ENCODE data around the gene SCRN3.

Gene SCRN3

GRCh38 chr2:174428214-174428613 lies 32.7 kb downstream of the SCRN3 start:
- no peak for TF ChIP-seq CTCF (IDR thresholded peaks at IDR 0.05; ENCODE audit: insufficient read depth, low read length, poor library complexity, severe bottlenecking)
- DNase-seq (ENCODE audit: extremely low read depth, insufficient read length) = no peak
- no peaks in the 10 kb centered on the region for H3K27me3 ChIP-seq (replicated peaks; ENCODE audit: control insufficient read depth, insufficient read depth, low read length)
- H3K36me3 ChIP-seq (ENCODE audit: control insufficient read depth, insufficient read depth, low read length) = no peaks in the 10 kb centered on the region
- H3K4me3 ChIP-seq (replicated peaks; ENCODE audit: low read depth, low read length) = no peak overlapping the region

- TF ChIP-seq CTCF (IDR thresholded peaks at IDR 0.05; ENCODE audit: insufficient read depth, low read length, poor library complexity, severe bottlenecking) = no peak
- Histone ChIP-seq H3K27me3 (replicated peaks; ENCODE audit: control insufficient read depth, insufficient read depth, low read length) (no peaks in the 10 kb centered on the region), H3K4me3 (replicated peaks; ENCODE audit: low read depth, low read length) (no peak overlapping the region), H3K36me3 (ENCODE audit: control insufficient read depth, insufficient read depth, low read length) (no peaks in the 10 kb centered on the region)
- DNase-seq (ENCODE audit: extremely low read depth, insufficient read length) = no peak
These were observed 34.5 kb downstream of the SCRN3 start for GRCh38 chr2:174430066-174430465.

- Histone ChIP-seq H3K27me3 (replicated peaks; ENCODE audit: control insufficient read depth, insufficient read depth, low read length) (no peaks in the 10 kb centered on the region), H3K36me3 (ENCODE audit: control insufficient read depth, insufficient read depth, low read length) (no peaks in the 10 kb centered on the region), H3K4me3 (replicated peaks; ENCODE audit: low read depth, low read length) (no peak overlapping the region)
- no peak for DNase-seq (ENCODE audit: extremely low read depth, insufficient read length)
- no peak for TF ChIP-seq CTCF (IDR thresholded peaks at IDR 0.05; ENCODE audit: insufficient read depth, low read length, poor library complexity, severe bottlenecking)
These were observed 36.4 kb downstream of the SCRN3 start for GRCh38 chr2:174431902-174432301.

- Histone ChIP-seq H3K36me3 (ENCODE audit: control insufficient read depth, insufficient read depth, low read length) (no peaks in the 10 kb centered on the region), H3K27me3 (replicated peaks; ENCODE audit: control insufficient read depth, insufficient read depth, low read length) (no peaks in the 10 kb centered on the region), H3K4me3 (replicated peaks; ENCODE audit: low read depth, low read length) (no peak overlapping the region)
- TF ChIP-seq CTCF (IDR thresholded peaks at IDR 0.05; ENCODE audit: insufficient read depth, low read length, poor library complexity, severe bottlenecking) = no peak
- no peak for DNase-seq (ENCODE audit: extremely low read depth, insufficient read length)
These were observed 40.8 kb downstream of the SCRN3 start for GRCh38 chr2:174436351-174436750.

GRCh38 chr2:174438146-174438886 lies 42.8 kb downstream of the SCRN3 start:
- Histone ChIP-seq H3K4me3 (replicated peaks; ENCODE audit: low read depth, low read length) (no peak overlapping the region), H3K27me3 (replicated peaks; ENCODE audit: control insufficient read depth, insufficient read depth, low read length) (no peaks in the 10 kb centered on the region), H3K36me3 (ENCODE audit: control insufficient read depth, insufficient read depth, low read length) (no peaks in the 10 kb centered on the region)
- DNase-seq (ENCODE audit: extremely low read depth, insufficient read length) = no peak
- no peak for TF ChIP-seq CTCF (IDR thresholded peaks at IDR 0.05; ENCODE audit: insufficient read depth, low read length, poor library complexity, severe bottlenecking)

GRCh38 chr2:174439323-174439722 lies 43.8 kb downstream of the SCRN3 start:
- no peak for TF ChIP-seq CTCF (IDR thresholded peaks at IDR 0.05; ENCODE audit: insufficient read depth, low read length, poor library complexity, severe bottlenecking)
- H3K27me3 ChIP-seq (replicated peaks; ENCODE audit: control insufficient read depth, insufficient read depth, low read length) = no peaks in the 10 kb centered on the region
- no peak for DNase-seq (ENCODE audit: extremely low read depth, insufficient read length)
- no peak overlapping the region for H3K4me3 ChIP-seq (replicated peaks; ENCODE audit: low read depth, low read length)
- no peaks in the 10 kb centered on the region for H3K36me3 ChIP-seq (ENCODE audit: control insufficient read depth, insufficient read depth, low read length)

Data from GM06990 (cell line).